Ovary (tissue), 3 donors: Measurements from ENCODE around the gene USP9X.

Experiments used
- CTCF ChIP-seq, 3 donors: fragments of 450-650 bp in 2 of 3; fragments of 200-600 bp in 1 of 3; IDR thresholded peaks; one replicate each; pipeline versions ENCODE4 v1.5.1 to v1.8.0; 2016 to 2022; ENCODE audit warnings: antibody characterized with exemption in 3 of 3, mild to moderate bottlenecking in 1 of 3
- POLR2A ChIP-seq: fragments of 450-650 bp; IDR thresholded peaks from one replicate; pipeline ENCODE4 v1.6.1; 2017; ENCODE audit warnings: antibody characterized with exemption, mild to moderate bottlenecking, moderate library complexity
- donor health status: DM: no; HTN: no; CAD: no.

DNA sequence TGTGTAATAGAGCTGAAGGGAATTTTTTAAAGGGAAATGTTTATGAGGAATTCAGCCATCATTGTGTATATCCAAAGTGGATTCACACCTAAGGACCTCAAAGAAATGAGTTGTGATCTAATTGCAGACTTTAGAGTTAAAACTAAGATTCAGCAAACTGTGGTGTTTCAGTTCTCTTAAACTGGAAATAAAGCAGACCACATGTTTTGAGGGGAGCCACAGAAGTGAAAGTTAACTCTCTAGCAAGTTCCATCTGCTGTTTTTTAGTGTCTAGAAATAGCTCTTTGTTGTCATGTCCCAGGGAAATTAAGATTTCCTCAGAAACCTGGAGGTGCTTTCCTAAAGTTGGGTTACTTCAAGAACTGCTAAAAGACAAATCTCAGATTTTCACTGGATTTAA is 151.4 kb downstream of the USP9X start:
- TF ChIP-seq CTCF (IDR thresholded peaks at IDR 0.05) (no peak), POLR2A (no peak)
